Right ventricle myocardium inferior (tissue), 1 donor: Measurements from ENCODE around the gene MOCS1. TPM values are rescaled to one million over a fixed set of nuclear protein-coding genes. Genes with fewer than 3 reads are reported as not detected.

Experiments
- ATAC-seq: fragments of 200-7000 bp; cut with Tn5 transposase; one replicate; pipeline ENCODE4 v1.9.1; 2020; ENCODE audit warnings: mild to moderate bottlenecking, moderate library complexity
- DNase-seq: peaks from one replicate; pipeline ENCODE4 v3.0.0; 2021; ENCODE audit errors: missing footprints
- intact Hi-C: fragments of 100-400 bp; cut with DNase I; formaldehyde crosslinking; loops from one replicate; pipeline ENCODE4 v1.11.0; 2022
- total RNA-seq: library from RNA; stranded (reverse); fragmentation: NEBNext Ultra II Directional; extraction: Animal tissue kit (Norgen Biotek cat#: 25700); gene quantifications from one replicate; pipeline ENCODE4 v1.2.1, GENCODE V29; 2021
- donor health status: DM: no; HTN: yes; CAD: no; lungs with severe emphysema.

MOCS1 gene
- total RNA-seq, 1 donor from 2014 or later = 27.2 TPM

DNA sequence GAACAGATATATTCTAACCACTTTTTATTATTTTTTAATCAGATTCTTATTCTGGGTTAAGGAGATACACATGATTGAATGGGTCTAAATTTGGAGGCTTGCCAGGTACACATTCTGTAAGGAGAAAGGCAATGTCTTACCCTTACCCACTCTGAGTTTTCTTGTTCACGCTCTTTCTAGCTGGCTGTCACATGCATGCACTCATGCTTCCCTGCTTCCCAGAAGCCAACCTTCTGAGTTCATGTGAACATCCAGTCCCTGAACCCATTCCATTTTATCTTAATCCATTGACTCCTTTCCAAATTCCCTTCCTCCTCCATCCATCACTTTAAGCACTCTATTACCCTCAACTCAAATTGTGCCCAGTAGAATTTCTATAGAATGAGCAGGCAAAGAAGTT is 17.5 kb upstream of the MOCS1 start:
- no peak for DNase-seq
- intact Hi-C loops = no loop called here
- peak; percentile 61 for ATAC-seq

DNA sequence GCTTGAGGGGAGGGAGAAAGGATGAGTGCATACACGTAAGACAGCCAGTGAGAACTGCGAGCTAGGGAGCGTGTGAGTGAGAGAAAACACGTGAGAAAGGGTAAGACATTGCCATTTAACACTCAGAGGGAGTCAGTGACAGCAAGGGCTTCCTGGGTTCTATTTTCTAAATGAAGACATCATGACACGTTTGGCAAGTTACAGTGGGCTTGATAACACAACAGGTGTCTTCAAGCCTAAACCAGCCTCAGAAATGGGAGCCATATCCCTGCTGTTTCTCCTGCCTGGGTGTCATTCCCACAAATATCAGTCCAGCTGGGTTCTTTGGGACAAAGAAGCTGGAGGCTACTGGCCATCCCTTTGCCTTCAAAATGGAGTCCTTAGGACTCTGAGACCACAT is 16.9 kb upstream of the MOCS1 start:
- ATAC-seq (no peak), DNase-seq (no peak)
- intact Hi-C loops = no loop called here

DNA sequence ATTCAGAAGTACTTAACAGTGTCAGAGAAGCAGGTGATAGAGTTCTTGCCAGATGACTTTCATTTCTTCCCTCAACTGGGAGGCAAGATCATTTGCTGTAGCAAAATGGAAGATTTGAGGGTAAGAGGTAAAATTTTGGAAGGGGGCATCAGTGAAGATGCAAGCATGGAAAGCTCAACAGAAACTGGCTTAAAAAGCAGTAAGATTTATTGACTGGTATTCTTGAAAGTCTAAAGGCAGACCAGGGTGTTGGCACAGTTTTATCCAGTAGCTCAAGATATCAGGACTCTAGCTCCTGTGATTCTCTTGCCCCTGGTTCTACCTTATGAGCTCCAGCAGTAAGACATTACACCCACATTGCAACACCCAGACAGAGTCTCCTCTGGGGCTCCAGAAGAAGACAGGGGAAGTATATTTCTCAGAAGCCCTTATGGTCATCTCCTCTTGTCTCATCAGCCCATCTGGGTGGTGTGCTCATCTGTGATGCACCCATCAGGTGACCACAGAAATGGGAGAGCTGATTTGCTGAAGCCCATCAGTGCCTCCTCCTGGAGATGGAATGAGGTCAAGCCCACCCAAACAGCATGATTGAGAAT is 16.0 kb upstream of the MOCS1 start:
- ATAC-seq (no peak), DNase-seq (no peak)
- intact Hi-C loops = no loop called here

DNA sequence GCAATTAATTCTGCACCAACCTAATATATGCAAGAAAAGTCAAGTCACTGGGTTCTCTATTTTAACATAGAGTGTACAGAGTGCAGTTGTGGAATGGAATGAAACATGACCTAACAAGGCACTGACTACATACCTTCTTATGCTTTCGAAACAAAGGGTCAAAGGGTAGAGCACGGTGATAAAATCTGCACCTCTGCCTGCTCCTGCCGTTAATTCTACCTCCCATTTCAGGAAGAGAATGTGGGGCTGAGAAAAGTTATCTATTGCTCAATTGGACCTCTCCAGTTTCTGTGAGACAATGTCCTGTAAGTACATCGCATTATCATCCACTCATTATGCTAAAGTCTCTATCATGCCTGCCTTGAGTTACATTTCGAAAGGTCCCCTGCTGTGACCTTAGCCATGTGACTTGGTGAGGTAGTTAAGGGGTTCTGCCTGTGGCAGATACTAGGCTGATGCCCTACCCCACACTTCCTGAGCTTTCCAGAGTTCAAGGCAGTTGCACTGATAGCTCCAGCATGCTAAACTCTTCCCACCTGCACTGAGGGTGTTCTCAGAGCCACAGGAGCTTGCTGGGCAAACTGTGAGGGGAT is 14.0 kb upstream of the MOCS1 start:
- intact Hi-C loops = no loop called here
- DNase-seq = no peak
- ATAC-seq = no peak

DNA sequence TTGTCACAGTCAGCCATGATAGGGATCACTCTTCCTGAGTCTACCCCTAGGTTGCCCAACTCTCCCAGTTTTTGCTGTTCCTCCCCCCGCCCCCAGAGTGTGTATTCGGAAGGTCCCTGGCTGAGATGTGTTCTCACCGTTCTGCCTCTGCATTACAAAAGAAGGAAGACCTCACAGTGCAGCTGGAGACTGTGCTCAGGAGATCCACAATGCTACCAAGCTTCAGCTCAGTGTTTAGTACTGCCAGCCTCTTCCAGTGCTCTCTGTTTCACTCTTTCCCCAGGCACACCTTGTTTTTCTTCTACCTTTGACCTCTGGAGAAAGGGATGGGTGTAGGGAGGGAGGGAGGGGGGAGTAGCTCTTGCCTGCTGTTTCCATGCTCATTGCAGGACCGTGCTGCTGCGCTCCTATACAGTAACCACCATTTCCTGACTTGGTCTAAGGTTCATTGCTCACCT is 13.4 kb upstream of the MOCS1 start:
- ATAC-seq (no peak), DNase-seq (no peak)
- intact Hi-C loops = no loop called here

DNA sequence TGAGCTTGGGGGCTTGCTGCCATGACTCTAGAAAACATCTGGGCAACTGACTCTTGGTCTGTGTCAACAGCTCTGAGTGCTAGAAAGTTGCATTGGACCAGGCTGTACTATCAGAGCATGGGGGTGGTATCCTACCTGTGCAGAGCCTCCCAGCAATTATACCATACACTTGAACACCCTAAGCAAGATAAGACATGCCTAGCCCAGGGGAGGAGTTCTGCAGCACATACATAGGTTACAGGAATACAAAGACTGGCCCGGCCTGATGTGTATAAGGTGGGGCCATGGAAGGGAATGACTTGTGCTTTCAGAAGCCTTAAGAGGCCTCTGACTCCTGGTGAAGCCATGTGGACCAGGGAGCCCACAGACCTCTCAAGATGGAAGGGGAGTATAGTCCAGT is 11.4 kb upstream of the MOCS1 start:
- intact Hi-C loops = no loop called here
- ATAC-seq = no peak
- DNase-seq = no peak

DNA sequence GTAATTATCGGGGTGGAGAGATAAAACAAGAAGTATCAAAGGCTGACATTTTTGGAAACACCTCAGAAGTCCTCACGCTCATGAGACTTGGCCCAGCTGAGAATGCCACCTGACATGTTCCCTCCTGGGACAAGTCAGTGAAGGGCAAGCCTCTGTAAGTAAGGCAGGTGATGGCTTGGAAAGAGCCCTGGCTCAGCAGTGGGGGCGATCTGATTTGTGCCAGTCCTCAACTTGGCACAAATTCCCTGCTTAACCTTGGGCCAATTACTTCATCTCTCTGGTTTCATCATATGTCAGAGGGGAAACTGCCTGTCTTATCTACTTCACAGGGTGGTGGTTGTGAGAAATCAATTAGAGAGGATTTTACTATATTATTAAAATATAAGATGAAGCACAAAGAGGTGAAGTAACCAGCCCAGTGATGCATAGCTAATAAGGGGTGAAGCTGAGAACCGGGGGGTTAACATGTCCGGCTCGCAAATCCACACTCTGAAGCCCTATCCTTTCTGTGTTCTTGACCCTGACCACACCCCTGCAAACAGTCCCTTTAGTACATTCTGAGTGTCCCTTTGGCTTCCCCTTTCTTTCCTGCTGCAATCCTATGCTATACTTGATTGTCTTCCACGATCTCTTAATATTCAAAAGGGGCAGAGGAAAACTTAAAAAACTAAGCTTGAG is 8.8 kb upstream of the MOCS1 start:
- DNase-seq (no peak), ATAC-seq (no peak)
- intact Hi-C loops = no loop called here

DNA sequence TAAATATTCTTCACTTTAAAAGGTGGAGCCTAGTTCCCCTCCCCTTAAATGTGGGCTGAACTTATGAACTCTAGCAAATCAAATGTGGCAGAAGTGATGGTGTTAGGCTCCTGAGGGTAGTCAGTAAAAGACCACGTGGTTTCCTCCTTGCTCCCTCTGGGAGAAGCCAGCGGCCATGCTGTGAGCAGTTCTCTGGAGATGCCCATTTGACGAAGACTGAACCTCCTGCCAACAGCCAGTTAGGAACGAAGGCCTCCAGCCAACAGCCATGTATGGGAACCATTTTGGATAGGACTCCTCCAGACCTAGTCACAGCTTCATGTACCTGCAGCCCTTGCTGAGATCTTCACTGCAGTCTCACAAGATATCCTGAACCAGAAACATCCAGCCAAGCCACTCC is 7.6 kb upstream of the MOCS1 start:
- DNase-seq (no peak), ATAC-seq (no peak)
- intact Hi-C loops = no loop called here

DNA sequence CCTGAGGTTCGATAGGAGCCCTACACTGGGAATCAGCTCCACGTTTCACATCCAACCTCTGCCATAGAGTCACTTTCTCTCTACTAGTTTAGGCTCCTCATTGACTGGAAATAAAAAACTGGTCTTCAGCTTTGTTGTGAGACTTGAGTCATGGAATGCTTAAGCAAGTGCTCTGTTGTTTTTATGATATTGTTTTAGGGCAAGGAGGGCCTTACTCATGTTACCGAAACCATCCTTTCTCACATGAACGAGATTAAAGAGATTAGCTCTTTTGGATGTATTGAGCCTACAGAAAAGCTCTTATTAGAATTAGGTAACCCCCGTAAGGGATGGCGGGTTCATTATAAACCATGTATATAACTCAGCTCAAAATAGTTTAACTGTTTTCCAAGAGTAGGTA is 6.9 kb upstream of the MOCS1 start:
- intact Hi-C loops = no loop called here
- ATAC-seq = no peak
- DNase-seq = no peak

DNA sequence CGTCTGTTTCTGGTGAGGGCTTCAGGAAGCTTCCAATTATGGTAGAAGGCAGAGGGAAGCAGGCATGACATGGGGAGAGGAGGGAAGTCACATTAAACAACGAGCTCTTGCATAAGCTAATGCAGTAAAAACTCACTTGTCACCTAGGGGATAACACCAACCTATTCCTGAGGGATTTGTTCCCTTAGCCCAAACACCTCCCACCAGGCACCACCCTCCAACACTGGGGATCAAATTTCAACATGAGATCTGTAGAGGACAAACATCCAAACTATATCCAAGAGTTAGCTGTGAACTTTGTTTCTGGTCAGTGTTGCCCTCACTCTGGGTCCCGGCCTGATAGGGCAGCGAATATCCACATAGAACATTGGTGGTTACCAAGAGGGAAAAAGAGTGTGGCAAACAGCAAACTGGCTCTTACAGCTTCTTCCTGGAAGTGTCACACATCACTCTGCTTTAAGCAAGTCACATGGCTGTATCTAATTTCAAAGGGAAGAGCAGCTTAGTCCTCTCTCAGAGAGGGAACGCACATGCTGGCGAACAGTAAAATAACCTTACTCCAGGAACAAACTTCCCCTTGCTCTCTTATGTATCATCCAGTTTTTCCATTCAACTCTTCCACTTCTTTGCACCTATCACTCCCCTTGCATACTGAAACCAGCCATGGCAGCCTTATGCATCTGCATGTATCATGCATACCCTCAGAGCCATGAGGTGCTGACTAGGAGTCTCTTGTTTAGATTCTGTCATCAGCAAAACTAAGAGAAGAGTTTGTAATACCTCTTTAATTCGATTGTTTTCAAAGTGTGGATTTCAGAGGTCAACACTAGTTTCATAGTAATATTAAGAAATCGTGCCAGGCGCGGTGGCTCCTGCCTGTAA is 4.8 kb upstream of the MOCS1 start:
- intact Hi-C loops = no loop called here
- DNase-seq (no peak), ATAC-seq (peak; percentile 17)

DNA sequence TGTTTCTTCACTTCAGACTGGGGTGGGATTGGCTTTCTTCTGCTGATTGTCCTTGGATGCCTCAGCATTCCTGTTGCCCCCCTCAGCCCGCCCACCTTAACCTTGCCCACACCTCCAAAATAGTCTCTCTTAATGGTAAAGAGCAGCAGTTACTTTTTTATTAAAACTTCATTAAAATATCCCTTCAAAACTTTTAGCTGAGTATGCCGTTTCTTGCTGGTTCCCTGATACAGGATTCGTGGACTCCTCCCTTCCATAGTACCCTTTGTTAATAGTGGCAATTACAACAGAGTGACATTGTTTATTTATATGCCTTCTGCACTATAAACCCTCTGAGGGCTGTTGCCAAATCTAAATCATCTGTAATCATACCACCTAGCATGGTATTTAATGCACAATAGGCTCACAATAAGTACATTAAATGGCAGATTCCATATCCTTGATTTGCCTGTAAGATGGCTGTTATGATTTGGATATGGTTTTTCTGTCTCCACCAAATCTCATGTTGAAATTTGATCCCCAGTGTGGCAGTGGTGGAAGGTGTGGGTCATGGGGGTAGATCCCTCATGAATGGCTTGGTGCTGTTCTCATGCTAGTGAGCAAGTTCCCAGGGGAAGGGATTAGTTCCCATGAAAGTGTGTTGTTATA is 3.5 kb upstream of the MOCS1 start:
- intact Hi-C loops = no loop called here
- no peak for ATAC-seq
- DNase-seq = no peak

DNA sequence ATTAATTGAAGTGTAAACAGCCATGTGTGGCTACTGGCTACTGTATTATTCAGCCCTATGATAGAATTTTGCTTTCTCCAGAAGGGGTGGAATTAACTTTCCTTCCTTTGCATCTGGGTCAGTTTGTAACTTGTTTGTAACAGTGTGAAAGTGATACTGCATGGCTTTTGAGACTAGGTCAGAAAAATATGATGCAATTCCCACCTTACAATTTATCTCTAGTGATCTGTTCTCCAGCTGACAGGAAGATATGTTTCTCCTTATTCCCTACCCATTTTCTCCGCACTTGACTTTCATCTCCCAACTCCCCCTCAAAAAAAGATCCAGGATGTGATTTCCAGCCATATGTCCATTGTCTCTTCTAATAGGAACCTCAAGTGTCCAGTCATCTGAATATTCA is 2.6 kb upstream of the MOCS1 start:
- DNase-seq = no peak
- no peak for ATAC-seq
- intact Hi-C loops = no loop called here

DNA sequence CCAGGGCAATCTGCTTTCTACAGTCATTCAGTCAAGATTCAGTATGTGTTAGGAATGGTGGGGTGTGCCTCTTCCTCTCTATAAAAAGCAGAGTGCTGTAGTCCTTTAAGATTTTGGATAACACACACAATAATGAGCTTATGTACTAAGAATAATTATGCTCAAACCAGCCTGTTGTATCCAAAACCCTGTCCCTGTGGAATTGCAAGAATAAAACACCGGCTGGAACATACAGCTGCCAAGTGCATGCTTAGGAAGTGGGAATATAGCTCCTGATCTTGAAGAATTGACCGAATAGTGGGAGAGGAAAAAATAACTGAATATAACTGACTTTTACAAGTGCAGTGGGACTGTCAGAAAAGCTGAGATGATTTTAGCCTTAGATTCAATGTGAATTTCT is 979 bp upstream of the MOCS1 start:
- intact Hi-C loops = no loop called here
- DNase-seq (no peak), ATAC-seq (no peak)

DNA sequence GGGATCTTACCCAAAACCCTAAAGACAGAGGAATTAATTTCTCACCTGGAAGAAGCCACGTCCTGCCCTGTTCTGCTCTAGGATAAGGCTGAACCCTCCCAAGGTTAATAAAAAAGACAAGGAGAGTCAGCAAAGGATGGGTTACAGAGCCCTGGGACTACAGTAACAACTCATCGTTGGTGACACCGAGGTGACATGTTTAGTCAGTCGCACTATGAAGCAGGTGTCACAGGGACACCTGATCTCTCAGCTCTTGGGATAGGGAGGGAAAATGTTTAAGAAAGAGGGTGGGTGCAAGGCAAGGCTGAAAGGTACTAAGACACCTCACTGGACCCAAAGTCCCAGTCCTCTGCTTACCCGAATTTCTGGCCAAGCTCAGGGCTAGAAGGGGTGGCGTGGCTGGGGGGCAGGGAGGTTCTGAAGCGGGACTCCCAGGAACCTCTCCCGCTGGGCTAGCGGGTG is 562 bp downstream of the MOCS1 start:
- intact Hi-C loops = no loop called here
- ATAC-seq (peak; percentile 0), DNase-seq (no peak)

DNA sequence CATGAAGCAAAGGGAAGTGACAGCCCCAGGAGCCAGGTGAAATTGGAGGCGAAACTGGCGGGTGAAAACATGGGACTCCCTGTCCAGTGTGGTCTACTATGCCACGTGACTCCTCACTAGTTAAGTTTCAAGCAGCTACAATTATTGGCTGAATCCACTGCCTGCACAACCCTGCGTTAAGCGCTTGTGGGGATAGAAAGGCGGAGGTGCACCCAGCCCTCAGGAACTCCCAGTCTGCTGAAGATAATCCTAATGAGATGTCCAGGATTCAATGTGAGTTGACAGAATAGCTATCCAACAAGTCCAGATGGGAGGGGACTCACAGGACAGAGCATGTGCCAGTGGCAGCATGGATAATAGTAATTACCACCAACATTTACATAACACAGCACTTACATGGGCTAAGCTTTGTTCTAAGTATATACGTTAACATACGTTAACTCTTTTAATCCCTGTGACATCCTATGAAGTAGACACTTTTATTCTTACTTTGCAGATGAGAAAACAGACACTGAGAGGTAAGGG is 1.8 kb downstream of the MOCS1 start:
- intact Hi-C loops = no loop called here
- no peak for ATAC-seq
- DNase-seq = no peak

DNA sequence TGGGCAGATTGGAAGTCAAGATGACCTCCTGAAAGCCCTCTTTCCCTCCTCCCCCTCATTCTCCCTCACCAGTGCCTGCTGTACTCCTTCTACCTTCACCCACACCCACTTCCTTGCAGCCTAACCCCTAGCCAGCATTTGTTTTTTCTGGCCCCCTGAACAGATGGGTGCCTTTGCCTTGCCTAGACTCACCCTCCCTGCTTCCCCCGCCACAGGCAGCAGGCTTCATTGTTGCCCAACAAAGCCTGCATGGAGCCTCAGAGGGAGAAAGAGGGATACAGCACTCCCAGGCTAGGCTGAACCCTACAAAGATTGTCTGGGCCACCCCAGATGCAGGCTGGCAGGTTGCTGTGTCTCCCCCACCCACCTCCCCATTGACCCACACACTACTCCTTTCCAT is 2.7 kb downstream of the MOCS1 start:
- DNase-seq (no peak), ATAC-seq (no peak)
- intact Hi-C loops = no loop called here

DNA sequence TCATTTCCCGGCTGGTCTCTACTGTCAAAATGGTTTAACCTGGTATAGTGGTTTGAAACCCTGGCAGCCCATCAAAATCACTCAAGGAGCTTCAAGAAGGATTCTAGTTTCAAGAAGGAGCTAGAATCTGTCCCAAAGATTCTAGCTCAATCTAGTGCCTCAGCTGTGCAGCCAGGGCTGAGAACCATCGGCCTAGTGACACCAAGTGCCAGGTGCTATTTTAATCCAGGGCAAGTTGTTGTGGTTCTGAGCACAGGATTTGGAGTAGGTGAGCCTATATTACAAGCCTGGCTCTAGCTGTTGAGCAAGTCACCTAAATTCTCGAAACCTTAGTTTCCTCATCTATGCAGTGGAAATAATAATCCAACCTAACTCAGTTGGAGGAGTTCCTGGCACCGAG is 3.7 kb downstream of the MOCS1 start:
- DNase-seq = no peak
- no peak for ATAC-seq
- intact Hi-C loops = no loop called here

DNA sequence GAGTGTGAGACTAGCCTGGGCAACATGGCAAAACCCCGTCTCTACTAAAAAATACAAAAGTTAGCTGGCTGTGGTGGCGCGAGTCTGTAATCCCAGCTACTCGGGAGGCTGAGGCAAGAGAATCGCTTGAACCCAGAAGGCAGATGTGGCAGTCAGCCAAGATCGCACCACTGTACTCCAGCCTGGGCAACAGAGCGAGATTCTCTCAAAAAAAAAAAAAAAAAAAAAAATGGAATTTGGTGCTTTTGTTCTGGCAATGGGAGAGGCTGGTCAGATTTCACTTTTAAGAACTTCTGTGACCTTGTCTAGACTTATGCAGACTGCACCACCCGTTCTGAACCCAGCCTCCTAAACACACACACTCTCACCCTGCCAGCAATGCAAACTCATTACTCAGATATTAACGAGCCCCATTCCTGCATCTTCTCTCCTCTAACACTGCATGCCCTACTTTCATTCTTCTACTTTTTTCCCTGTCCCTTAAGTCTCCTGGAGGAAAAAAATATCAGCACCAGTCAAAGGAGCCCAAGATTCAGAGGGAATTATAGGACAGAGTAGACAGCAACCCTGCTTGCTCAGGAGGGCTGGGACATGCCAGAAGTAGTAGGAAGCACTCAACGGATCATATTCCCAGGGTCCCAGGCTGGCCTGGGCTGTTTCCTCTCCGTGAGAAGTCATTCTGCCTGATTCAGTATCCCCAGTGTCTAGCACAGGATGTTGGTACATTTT is 4.4 kb downstream of the MOCS1 start:
- no peak for ATAC-seq
- intact Hi-C loops = no loop called here
- no peak for DNase-seq
